ENCODE measurements around the gene CROT. TPM values are rescaled to one million over a fixed set of nuclear protein-coding genes. Genes with fewer than 3 reads are reported as not detected.

The CROT gene
- total RNA-seq, 1 donor from 2014 or later = 8.8 TPM

DNA sequence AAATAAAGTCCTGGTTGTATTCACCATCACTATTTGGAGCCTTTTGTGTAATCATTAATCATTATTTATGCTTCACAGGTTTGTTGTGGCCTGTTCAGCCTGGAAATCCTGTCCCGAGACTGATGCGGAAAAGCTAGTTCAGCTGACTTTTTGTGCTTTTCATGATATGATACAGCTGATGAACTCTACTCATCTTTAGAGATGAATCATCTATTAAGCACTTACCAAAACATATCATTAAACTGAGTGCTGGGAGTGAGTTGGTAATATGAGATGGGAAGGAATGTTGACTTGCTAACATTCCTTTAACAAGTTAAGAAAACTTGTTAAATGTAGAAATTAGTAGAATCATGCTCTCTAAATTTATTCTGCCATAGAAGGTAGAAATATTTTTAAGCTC is 53.0 kb downstream of the CROT start:
- Histone ChIP-seq H3K9me3 (replicated peaks) (no peaks in the 10 kb centered on the region), H3K27ac (replicated peaks) (no peak overlapping the region), H3K4me1 (no peaks in the 10 kb centered on the region), H3K36me3 (peaks cover 57% of the 10 kb centered on the region), H3K27me3 (ENCODE audit: low read depth) (no peaks in the 10 kb centered on the region), H3K4me3 (no peak overlapping the region)
- intact Hi-C loops (cut with micrococcal nuclease) = no loop called here
- TF ChIP-seq, protein P1, sequence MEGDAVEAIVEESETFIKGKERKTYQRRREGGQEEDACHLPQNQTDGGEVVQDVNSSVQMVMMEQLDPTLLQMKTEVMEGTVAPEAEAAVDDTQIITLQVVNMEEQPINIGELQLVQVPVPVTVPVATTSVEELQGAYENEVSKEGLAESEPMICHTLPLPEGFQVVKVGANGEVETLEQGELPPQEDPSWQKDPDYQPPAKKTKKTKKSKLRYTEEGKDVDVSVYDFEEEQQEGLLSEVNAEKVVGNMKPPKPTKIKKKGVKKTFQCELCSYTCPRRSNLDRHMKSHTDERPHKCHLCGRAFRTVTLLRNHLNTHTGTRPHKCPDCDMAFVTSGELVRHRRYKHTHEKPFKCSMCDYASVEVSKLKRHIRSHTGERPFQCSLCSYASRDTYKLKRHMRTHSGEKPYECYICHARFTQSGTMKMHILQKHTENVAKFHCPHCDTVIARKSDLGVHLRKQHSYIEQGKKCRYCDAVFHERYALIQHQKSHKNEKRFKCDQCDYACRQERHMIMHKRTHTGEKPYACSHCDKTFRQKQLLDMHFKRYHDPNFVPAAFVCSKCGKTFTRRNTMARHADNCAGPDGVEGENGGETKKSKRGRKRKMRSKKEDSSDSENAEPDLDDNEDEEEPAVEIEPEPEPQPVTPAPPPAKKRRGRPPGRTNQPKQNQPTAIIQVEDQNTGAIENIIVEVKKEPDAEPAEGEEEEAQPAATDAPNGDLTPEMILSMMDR (IDR thresholded peaks at IDR 0.05; ENCODE audit: borderline replicate concordance) = no peak
- no peak for DNase-seq

DNA sequence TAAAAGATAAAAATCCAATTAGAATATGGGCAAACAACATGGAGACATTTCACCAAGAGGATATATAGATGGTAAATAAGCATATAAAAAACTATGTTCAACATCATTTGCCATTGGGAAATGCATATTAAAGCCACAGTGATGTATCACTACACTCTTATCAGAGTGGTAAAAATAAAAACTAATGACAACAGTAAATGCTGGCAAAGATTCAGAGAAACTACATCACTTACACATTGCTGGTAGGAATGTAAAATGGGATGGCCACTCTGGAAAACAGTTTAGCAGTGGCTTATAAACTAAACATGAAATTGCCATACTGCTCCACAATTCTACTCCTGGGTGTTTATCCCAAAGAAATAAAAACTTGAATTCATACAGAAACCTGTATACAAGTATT is 59.2 kb downstream of the CROT start:
- TF ChIP-seq, protein P1 (IDR thresholded peaks at IDR 0.05; ENCODE audit: borderline replicate concordance) = no peak
- H3K36me3 ChIP-seq = peaks cover 35% of the 10 kb centered on the region
- no peak overlapping the region for H3K27ac ChIP-seq (replicated peaks)
- intact Hi-C loops (cut with micrococcal nuclease) = no loop called here
- no peak for DNase-seq
- no peaks in the 10 kb centered on the region for H3K27me3 ChIP-seq (ENCODE audit: low read depth)
- H3K4me1 ChIP-seq = no peaks in the 10 kb centered on the region
- no peaks in the 10 kb centered on the region for H3K9me3 ChIP-seq (replicated peaks)
- H3K4me3 ChIP-seq = no peak overlapping the region

DNA sequence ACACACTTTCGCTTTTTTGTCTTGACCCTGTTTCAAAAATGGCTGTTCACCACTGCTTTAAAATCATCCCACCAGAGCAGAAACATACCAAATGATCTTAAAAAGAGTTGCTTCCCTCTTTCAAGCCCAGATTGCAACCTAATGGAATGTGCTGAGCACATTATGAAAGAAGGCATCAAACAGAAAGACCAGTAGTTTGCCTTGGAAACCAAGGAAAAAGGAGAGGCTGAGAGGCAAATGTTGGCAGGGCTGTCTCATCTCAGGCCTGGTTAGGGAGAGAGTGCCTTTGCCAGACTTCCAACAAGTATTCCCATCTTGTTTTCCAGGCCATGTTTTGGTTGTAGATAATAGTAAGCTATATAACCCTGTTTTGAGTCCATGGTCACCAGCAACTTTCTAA is 65.7 kb downstream of the CROT start:
- intact Hi-C loops (cut with micrococcal nuclease) = loop anchor here (5.0 to 10.0 kb wide), 2 partner anchors 99 to 476 kb away; no protein-coding TSS in a partner anchor
- DNase-seq = no peak
- no peak overlapping the region for H3K27ac ChIP-seq (replicated peaks)
- peaks cover 3% of the 10 kb centered on the region for H3K4me1 ChIP-seq
- no peaks in the 10 kb centered on the region for H3K9me3 ChIP-seq (replicated peaks)
- no peaks in the 10 kb centered on the region for H3K27me3 ChIP-seq (ENCODE audit: low read depth)
- TF ChIP-seq, protein P1 (IDR thresholded peaks at IDR 0.05; ENCODE audit: borderline replicate concordance) = no peak
- peaks cover 3% of the 10 kb centered on the region for H3K36me3 ChIP-seq
- H3K4me3 ChIP-seq = no peak overlapping the region

DNA sequence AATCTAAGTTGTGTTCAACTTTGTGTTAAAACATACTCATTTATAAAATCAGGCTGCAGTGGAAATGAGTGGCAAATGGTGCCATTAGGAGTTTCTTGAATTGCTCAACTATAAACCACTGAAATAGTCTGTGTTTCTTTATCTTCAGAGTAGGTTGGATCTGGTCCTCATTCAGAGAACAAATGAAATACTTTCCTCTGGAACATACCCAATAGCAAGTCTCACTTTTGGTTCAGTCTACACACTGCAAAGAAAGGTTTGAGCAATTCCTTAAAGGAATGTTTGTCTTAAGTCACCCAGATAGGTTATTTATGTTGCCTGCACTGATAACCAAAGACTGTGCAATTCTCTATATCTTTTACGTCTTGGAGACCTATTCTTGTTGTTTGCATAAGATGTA is 67.6 kb downstream of the CROT start:
- H3K27ac ChIP-seq (replicated peaks) = no peak overlapping the region
- no peaks in the 10 kb centered on the region for H3K9me3 ChIP-seq (replicated peaks)
- H3K4me3 ChIP-seq = no peak overlapping the region
- H3K27me3 ChIP-seq (ENCODE audit: low read depth) = no peaks in the 10 kb centered on the region
- TF ChIP-seq, protein P1 (IDR thresholded peaks at IDR 0.05; ENCODE audit: borderline replicate concordance) = no peak
- no peaks in the 10 kb centered on the region for H3K36me3 ChIP-seq
- peaks cover 3% of the 10 kb centered on the region for H3K4me1 ChIP-seq
- intact Hi-C loops (cut with micrococcal nuclease) = loop anchor here (5.0 to 10.0 kb wide), 2 partner anchors 101 to 478 kb away; no protein-coding TSS in a partner anchor
- no peak for DNase-seq

DNA sequence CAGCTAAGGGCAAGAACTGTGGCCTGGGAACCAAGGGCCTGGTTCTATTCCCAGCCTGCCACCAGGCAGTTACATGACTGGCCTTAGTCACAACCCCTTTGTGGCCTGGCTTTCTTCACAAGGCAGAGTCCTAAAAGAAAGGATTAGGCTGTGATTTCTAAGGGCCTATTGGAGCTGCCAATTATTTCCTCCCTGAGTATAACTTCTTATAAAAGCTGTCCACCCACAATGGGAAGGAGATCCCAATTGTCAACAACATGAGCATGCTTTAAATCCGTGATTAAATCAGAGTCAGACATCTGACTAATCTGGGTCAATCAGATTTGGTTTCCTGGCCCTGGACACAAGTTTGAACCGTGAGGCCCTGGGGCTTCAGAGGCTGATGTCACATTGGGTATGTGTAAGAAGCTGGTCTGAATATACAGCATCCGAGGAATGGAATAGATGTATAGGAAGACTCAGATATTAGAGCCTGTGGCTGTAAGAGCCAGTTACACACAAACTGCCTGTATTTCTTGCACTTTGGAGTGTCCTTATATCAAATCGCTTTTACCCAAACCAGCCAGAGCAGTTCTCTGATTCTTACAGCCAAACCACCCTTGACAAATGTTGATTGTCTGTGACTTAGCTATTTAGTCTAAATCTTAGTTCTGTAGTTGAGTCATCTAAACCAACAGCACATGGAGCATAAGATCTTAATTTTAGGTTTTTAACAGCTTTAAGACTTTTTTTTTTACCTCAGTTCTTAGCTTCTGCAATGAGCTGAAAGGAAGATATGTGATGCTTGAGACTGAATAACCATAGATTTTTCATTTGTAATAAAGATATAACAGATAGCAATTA is 68.7 kb downstream of the CROT start:
- H3K27ac ChIP-seq (replicated peaks) = no peak overlapping the region
- no peaks in the 10 kb centered on the region for H3K36me3 ChIP-seq
- intact Hi-C loops (cut with micrococcal nuclease) = loop anchor here (5.0 to 10.0 kb wide), 2 partner anchors 102 to 479 kb away; no protein-coding TSS in a partner anchor

More for the DNA sequence above, 68.7 kb downstream of the CROT start:
- peaks cover 3% of the 10 kb centered on the region for H3K4me1 ChIP-seq
- no peaks in the 10 kb centered on the region for H3K9me3 ChIP-seq (replicated peaks)
- TF ChIP-seq, protein P1 (IDR thresholded peaks at IDR 0.05; ENCODE audit: borderline replicate concordance) = no peak
- no peak for DNase-seq
- H3K4me3 ChIP-seq = no peak overlapping the region
- H3K27me3 ChIP-seq (ENCODE audit: low read depth) = no peaks in the 10 kb centered on the region

Measured in left ventricle myocardium inferior (tissue), 1 donor.